Activated B cell treated with CpG ODN at 0.5 μM for 24 hours (primary cell): Measurements from ENCODE around the gene AP3B1. TPM values are rescaled to one million over a fixed set of nuclear protein-coding genes. Genes with fewer than 3 reads are reported as not detected.

Experiments used
- ATAC-seq: fragments of 200-7000 bp; cut with Tn5 transposase; one replicate; pipeline ENCODE4 v1.10.0; 2021; ENCODE audit warnings: low read depth, mild to moderate bottlenecking, moderate library complexity
- CTCF ChIA-PET: fragments of 350-600 bp; sonication (Branson Sonifier 250); formaldehyde crosslinking; loops from one replicate; lab custom pipeline; 2021; ENCODE audit warnings: antibody characterized with exemption; lab: Charles Lee
- POLR2A ChIA-PET: fragments of 350-600 bp; sonication (Branson Sonifier 250); formaldehyde crosslinking; loops from one replicate; lab custom pipeline; 2021; ENCODE audit warnings: antibody characterized with exemption; lab: Charles Lee
- DNase-seq: peaks from one replicate; pipeline ENCODE4 v3.0.0; 2022
- H3K27ac Mint-ChIP-seq: one replicate; pipeline ENCODE4 v1.8.0; 2020; ENCODE audit warnings: mixed read lengths
- H3K27me3 Mint-ChIP-seq: one replicate; pipeline ENCODE4 v1.8.0; 2021; ENCODE audit warnings: mixed read lengths
- H3K36me3 Mint-ChIP-seq: one replicate; pipeline ENCODE4 v1.8.0; 2021; ENCODE audit warnings: low read depth, mixed read lengths
- H3K4me1 Mint-ChIP-seq: one replicate; pipeline ENCODE4 v1.8.0; 2021; ENCODE audit warnings: mixed read lengths
- H3K4me3 Mint-ChIP-seq: one replicate; pipeline ENCODE4 v1.8.0; 2020; ENCODE audit warnings: mild to moderate bottlenecking, mixed read lengths
- H3K9me3 Mint-ChIP-seq: one replicate; pipeline ENCODE4 v1.8.0; 2020; ENCODE audit warnings: mixed read lengths
- intact Hi-C: fragments of 100-400 bp; cut with micrococcal nuclease; formaldehyde crosslinking; loops from one replicate; pipeline ENCODE4 v1.15.1; 2024
- total RNA-seq: library from RNA; stranded (reverse); gene quantifications from 2 replicates; pipeline ENCODE4 v1.2.3, GENCODE V29; 2022
- TF ChIP-seq, protein P1 (sequence below): fragments of 200-600 bp; IDR thresholded peaks from one replicate; pipeline ENCODE4 v1.8.0; 2022; ENCODE audit warnings: antibody characterized with exemption, mild to moderate bottlenecking

AP3B1 gene
- total RNA-seq, 1 donor from 2014 or later: 52.9 TPM

DNA sequence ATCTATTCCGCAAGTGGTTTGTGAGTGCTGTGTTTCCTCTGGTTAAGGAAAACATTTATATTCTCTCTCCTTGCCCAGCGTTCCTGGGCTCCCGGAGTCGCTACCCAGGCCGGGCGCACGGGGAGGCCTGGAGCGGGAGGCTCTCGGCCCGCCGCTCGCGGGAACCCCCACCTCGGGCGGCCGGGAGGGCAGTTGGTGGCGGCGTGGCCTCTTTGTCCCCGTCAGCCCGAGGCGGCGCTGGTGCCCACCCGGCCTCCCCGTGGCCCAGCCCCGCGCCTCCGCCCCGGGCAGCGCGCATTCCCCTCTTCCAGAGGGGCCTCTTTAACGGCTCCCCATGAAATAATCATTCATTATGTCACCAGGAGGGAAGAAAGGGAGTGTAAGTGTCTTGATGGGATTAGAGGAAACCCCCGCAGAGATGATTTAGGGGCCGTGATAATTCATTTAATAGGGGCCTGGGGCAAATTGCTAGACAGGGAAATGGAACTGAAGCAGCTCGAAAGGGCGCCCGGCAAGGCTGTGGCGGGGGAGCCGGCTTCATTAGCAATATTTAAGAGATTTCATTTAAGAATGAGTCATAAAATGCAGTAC lies 336.5 kb downstream of the AP3B1 start:
- Mint-ChIP-seq H3K36me3 (no peaks in the 10 kb centered on the region), H3K27me3 (peaks cover 36% of the 10 kb centered on the region), H3K4me3 (peak overlapping the region; percentile 35), H3K27ac (no peak overlapping the region), H3K4me1 (peaks cover 8% of the 10 kb centered on the region), H3K9me3 (no peaks in the 10 kb centered on the region)
- TF ChIP-seq, protein P1, sequence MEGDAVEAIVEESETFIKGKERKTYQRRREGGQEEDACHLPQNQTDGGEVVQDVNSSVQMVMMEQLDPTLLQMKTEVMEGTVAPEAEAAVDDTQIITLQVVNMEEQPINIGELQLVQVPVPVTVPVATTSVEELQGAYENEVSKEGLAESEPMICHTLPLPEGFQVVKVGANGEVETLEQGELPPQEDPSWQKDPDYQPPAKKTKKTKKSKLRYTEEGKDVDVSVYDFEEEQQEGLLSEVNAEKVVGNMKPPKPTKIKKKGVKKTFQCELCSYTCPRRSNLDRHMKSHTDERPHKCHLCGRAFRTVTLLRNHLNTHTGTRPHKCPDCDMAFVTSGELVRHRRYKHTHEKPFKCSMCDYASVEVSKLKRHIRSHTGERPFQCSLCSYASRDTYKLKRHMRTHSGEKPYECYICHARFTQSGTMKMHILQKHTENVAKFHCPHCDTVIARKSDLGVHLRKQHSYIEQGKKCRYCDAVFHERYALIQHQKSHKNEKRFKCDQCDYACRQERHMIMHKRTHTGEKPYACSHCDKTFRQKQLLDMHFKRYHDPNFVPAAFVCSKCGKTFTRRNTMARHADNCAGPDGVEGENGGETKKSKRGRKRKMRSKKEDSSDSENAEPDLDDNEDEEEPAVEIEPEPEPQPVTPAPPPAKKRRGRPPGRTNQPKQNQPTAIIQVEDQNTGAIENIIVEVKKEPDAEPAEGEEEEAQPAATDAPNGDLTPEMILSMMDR: no peak
- ATAC-seq: no peak
- intact Hi-C loops: no loop called here
- POLR2A ChIA-PET: interaction anchor here (1.2 kb wide), 1 partner anchor 105 kb away, joined by 3 read pairs; no protein-coding TSS in a partner anchor
- CTCF ChIA-PET: no interaction called here
- no peak for DNase-seq

DNA sequence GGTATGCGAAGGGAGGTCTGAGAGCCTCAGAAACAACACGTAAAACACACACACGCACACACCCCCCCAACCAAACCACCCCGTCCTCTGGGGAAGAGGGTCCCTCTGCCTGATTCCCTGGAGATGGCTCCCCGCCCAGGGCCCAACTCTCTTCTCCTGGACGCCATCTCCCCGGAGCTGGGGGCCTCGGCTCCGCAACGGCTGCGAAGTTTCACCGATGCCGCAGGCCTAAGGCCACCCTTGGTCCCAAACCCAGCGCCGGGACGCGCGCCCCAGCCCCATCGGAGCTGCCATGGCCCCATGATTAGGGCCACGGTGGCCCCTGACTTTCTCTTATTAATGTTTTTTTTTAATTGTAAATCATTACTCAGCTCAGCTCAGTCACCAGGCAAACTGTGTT lies 337.0 kb downstream of the AP3B1 start:
- peaks cover 8% of the 10 kb centered on the region for H3K4me1 Mint-ChIP-seq
- ChIA-PET POLR2A (interaction anchor here (0.7 to 1.2 kb wide), 2 partner anchors 105 to 385 kb away, joined by 3 to 5 read pairs; no protein-coding TSS in a partner anchor), CTCF (no interaction called here)
- H3K36me3 Mint-ChIP-seq: no peaks in the 10 kb centered on the region
- DNase-seq (no peak), ATAC-seq (no peak)
- TF ChIP-seq, protein P1: no peak
- intact Hi-C loops: no loop called here
- no peak overlapping the region for H3K27ac Mint-ChIP-seq
- peak overlapping the region; percentile 32 for H3K4me3 Mint-ChIP-seq
- H3K9me3 Mint-ChIP-seq: no peaks in the 10 kb centered on the region
- H3K27me3 Mint-ChIP-seq: peaks cover 35% of the 10 kb centered on the region

DNA sequence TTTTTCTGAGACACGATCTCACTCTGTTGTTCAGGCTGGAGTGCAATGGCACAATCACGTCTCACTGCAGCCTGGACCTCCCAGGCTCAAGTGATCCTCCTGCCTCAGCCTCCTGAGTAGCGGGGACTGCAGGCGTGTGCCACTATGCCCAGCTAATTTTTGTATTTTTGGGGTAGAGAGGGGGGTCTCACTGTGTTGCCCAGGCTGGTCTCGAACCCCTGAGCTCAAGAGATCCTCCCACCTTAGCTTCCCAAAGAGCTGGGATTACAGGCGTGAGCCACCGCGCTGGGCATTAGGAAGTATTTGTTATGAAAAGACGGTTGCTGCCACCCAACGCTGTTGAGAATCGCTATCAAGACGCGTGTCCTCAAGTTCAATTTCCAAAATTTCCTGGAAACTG lies 337.4 kb downstream of the AP3B1 start:
- H3K36me3 Mint-ChIP-seq: no peaks in the 10 kb centered on the region
- intact Hi-C loops: no loop called here
- no peaks in the 10 kb centered on the region for H3K9me3 Mint-ChIP-seq
- CTCF ChIA-PET: no interaction called here
- TF ChIP-seq, protein P1: no peak
- ATAC-seq: no peak
- no peak for DNase-seq
- no peak overlapping the region for H3K27ac Mint-ChIP-seq
- H3K27me3 Mint-ChIP-seq: peaks cover 35% of the 10 kb centered on the region
- peak overlapping the region; percentile 32 for H3K4me3 Mint-ChIP-seq
- POLR2A ChIA-PET: interaction anchor here (0.7 kb wide), 1 partner anchor 386 kb away, joined by 5 read pairs; no protein-coding TSS in a partner anchor
- peaks cover 8% of the 10 kb centered on the region for H3K4me1 Mint-ChIP-seq

DNA sequence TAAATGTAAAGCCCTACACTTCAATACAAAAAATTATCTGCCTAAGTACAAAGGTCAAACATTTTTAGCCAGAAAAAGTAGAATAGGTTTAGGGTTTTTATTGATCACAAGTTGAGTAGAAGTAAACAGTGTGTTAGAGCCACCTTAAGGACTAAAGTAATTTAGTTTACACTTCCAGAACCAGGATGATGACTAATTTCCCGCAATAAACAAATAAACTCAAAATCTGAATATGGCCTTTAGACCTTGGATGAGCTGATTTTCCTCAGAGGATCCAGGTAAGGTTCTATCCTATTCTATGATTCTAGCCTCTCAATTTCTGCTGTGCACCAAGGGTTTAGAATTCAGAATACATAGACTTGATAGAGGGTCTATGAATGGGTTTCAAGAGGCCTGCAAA lies 338.9 kb downstream of the AP3B1 start:
- H3K27me3 Mint-ChIP-seq: peaks cover 33% of the 10 kb centered on the region
- CTCF ChIA-PET: no interaction called here
- intact Hi-C loops: no loop called here

DNA sequence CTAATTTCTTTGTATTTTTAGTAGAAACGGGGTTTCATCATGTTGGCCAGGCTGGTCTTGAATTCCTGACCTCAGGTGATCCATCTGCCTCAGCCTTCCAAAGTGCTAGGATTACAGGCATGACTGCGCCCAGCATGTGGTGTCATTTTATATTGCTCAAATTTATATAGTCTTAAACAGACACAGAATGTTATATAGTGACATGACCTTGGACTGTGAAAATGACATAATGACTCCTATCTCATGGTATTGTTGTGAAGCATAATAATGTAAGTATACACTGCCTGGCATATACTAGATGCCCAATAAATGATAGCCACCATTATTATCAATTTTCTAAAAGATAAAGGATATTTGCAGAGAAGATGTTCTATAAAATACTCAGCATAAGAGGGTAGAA lies 341.1 kb downstream of the AP3B1 start:
- Mint-ChIP-seq H3K36me3 (no peaks in the 10 kb centered on the region), H3K27ac (no peak overlapping the region), H3K4me1 (peaks cover 6% of the 10 kb centered on the region), H3K9me3 (no peaks in the 10 kb centered on the region), H3K4me3 (no peak overlapping the region), H3K27me3 (peaks cover 22% of the 10 kb centered on the region)
- POLR2A ChIA-PET: no interaction called here
- DNase-seq (no peak), ATAC-seq (no peak)
- CTCF ChIA-PET: no interaction called here
- intact Hi-C loops: no loop called here
- TF ChIP-seq, protein P1: no peak

More for the DNA sequence above, 338.9 kb downstream of the AP3B1 start:
- DNase-seq (no peak), ATAC-seq (no peak)
- Mint-ChIP-seq H3K27ac (no peak overlapping the region), H3K4me3 (no peak overlapping the region), H3K4me1 (peaks cover 8% of the 10 kb centered on the region), H3K9me3 (no peaks in the 10 kb centered on the region), H3K36me3 (no peaks in the 10 kb centered on the region)
- TF ChIP-seq, protein P1: no peak
- POLR2A ChIA-PET: no interaction called here
